ENCODE measurements around the gene TP73. TPM values are rescaled to one million over a fixed set of nuclear protein-coding genes. Genes with fewer than 3 reads are reported as not detected.

Gene TP73
- total RNA-seq, 4 donors from 2014 or later: 0.30 to 0.76 TPM; not detected in 2

- H3K4me1 ChIP-seq: no peaks in the 10 kb centered on the region
- peaks cover 0 to 4% of the 10 kb centered on the region in 2 donors for H3K27me3 ChIP-seq
- TF ChIP-seq POLR2A (IDR thresholded peaks at IDR 0.05): no peak
- TF ChIP-seq, protein P1, sequence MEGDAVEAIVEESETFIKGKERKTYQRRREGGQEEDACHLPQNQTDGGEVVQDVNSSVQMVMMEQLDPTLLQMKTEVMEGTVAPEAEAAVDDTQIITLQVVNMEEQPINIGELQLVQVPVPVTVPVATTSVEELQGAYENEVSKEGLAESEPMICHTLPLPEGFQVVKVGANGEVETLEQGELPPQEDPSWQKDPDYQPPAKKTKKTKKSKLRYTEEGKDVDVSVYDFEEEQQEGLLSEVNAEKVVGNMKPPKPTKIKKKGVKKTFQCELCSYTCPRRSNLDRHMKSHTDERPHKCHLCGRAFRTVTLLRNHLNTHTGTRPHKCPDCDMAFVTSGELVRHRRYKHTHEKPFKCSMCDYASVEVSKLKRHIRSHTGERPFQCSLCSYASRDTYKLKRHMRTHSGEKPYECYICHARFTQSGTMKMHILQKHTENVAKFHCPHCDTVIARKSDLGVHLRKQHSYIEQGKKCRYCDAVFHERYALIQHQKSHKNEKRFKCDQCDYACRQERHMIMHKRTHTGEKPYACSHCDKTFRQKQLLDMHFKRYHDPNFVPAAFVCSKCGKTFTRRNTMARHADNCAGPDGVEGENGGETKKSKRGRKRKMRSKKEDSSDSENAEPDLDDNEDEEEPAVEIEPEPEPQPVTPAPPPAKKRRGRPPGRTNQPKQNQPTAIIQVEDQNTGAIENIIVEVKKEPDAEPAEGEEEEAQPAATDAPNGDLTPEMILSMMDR (IDR thresholded peaks at IDR 0.05): no peak
- no peaks in the 10 kb centered on the region for H3K9me3 ChIP-seq
- intact Hi-C loops (cut with DNase I; ENCODE audit: low total_unique reads): no loop called here
- no peaks in the 10 kb centered on the region for H3K36me3 ChIP-seq
- H3K4me3 ChIP-seq: no peak overlapping the region
- DNase-seq: no peak
- no peak overlapping the region for H3K27ac ChIP-seq
These were observed 27.6 kb downstream of the TP73 start for GRCh38 chr1:3679799-3680453.

DNA sequence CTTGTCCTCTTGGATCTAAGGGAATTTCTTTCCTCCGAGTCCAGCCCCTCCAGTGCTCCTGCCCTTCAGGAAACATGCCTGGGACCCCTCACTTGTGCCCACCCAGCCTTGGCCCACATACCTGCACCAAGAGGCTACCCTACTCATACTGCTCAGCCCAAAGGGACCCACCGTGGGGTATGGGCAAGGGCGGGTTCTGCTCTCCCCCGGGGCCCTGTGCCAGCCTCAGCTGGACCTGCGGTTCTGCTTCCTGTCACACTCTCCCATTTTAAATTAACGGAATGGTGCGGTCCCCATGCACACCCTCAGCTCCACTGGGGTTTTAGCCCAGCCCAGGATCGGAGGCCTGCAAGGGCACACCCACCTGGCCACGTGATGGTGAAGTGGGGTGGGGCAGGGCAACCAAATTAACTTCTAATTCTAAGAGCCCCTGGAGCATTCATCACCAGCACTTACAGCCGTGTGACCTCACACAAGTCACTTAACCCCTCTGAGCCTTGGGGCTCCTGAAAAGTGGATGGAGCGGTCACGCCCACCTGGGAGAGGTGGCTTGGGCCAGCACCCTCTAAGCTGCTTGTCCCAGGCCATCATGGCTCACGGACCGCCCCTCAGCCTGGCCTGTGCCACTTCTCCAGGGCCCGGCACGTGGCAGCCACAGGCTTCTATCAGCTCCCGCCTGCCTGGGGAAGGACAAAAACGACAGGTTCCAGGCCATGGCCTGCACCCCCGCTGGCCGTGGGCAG lies 28.3 kb downstream of the TP73 start:
- H3K9me3 ChIP-seq: no peaks in the 10 kb centered on the region
- DNase-seq: no peak
- no peaks in the 10 kb centered on the region for H3K4me1 ChIP-seq
- H3K27ac ChIP-seq: no peak overlapping the region
- no peaks in the 10 kb centered on the region for H3K36me3 ChIP-seq
- intact Hi-C loops (cut with DNase I; ENCODE audit: low total_unique reads): no loop called here
- H3K27me3 ChIP-seq: peaks cover 0 to 4% of the 10 kb centered on the region in 2 donors
- TF ChIP-seq, protein P1 (IDR thresholded peaks at IDR 0.05): no peak
- no peak for TF ChIP-seq POLR2A (IDR thresholded peaks at IDR 0.05)
- H3K4me3 ChIP-seq: no peak overlapping the region

- Histone ChIP-seq H3K4me1 (no peaks in the 10 kb centered on the region), H3K4me3 (no peak overlapping the region), H3K9me3 (no peaks in the 10 kb centered on the region), H3K27me3 (peaks cover 0 to 4% of the 10 kb centered on the region in 2 donors), H3K27ac (no peak overlapping the region), H3K36me3 (no peaks in the 10 kb centered on the region)
- TF ChIP-seq POLR2A (IDR thresholded peaks at IDR 0.05): no peak
- TF ChIP-seq, protein P1 (IDR thresholded peaks at IDR 0.05): no peak
- intact Hi-C loops (cut with DNase I; ENCODE audit: low total_unique reads): no loop called here
- DNase-seq: no peak
These were observed 29.0 kb downstream of the TP73 start for GRCh38 chr1:3681231-3681897.

DNA sequence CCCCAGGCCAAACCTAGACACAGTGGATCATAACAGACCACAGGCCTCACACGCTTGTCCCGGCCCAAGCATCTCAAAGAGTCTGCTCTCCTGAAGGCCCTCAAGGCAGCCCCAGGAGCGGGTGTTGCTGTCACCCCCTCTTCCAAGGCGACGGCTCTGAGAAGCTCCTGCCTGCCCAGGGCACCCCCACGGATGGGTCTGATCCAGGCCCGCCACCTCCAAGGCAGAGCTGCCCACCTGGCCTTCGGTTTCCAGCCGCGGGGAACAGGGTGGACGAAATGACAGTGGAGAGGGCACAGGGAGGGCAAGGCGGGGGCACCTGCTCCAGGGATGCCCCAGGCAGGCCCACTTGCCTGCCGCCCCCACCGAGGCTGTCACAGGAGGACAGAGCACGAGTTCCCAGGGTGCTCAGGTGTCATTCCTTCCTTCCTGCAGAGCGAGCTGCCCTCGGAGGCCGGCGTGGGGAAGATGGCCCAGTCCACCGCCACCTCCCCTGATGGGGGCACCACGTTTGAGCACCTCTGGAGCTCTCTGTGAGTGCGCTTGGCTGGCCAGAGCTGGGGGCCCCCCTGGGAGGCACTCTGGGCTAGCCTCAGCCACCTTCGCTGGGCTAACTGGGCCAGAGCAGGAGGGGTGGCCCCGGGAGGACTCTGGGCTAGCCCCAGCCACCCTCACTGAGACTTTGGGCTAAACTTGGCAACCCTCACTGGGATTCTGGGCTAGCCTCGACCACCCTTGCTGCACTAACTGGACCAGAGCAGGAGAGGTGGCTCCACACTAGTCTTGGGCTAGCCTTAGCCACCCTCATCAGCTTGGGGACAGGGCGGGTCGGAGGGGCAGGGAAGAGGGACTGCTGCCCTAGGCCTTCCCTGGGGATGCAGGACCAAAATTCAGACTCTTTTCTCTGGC lies 29.8 kb downstream of the TP73 start:
- Histone ChIP-seq H3K27me3 (peaks cover 0 to 4% of the 10 kb centered on the region in 2 donors), H3K4me3 (no peak overlapping the region), H3K36me3 (no peaks in the 10 kb centered on the region), H3K27ac (no peak overlapping the region), H3K9me3 (no peaks in the 10 kb centered on the region), H3K4me1 (no peaks in the 10 kb centered on the region)
- no peak for DNase-seq
- no peak for TF ChIP-seq POLR2A (IDR thresholded peaks at IDR 0.05)
- intact Hi-C loops (cut with DNase I; ENCODE audit: low total_unique reads): no loop called here

GRCh38 chr1:3683197-3683596 lies 30.9 kb downstream of the TP73 start:
- DNase-seq: no peak
- no peaks in the 10 kb centered on the region for H3K4me1 ChIP-seq
- peaks cover 0 to 4% of the 10 kb centered on the region in 2 donors for H3K27me3 ChIP-seq
- H3K36me3 ChIP-seq: no peaks in the 10 kb centered on the region
- TF ChIP-seq, protein P1 (IDR thresholded peaks at IDR 0.05): no peak
- TF ChIP-seq POLR2A (IDR thresholded peaks at IDR 0.05): no peak
- no peak overlapping the region for H3K4me3 ChIP-seq
- H3K27ac ChIP-seq: no peak overlapping the region
- H3K9me3 ChIP-seq: no peaks in the 10 kb centered on the region
- intact Hi-C loops (cut with DNase I; ENCODE audit: low total_unique reads): no loop called here
